NCI-H2029 (cell line): Measurements from ENCODE around the gene CREB5.

Experiments used
- DNase-seq: peaks from one replicate; lab custom pipeline; 2025; lab: John Stamatoyannopoulos, UW

Gene CREB5

GRCh38 chr7:28685644-28686417 is 273.5 kb downstream of the CREB5 start:
- DNase-seq = peak; percentile 94

GRCh38 chr7:28686418-28686800 is 274.1 kb downstream of the CREB5 start:
- DNase-seq = peak; percentile 11

GRCh38 chr7:28687537-28687936 is 275.2 kb downstream of the CREB5 start:
- DNase-seq = no peak

- no peak for DNase-seq
These were observed 275.9 kb downstream of the CREB5 start for GRCh38 chr7:28688174-28688573.

- DNase-seq = no peak
These were observed 276.3 kb downstream of the CREB5 start for GRCh38 chr7:28688651-28689050.

- DNase-seq = no peak
These were observed 283.3 kb downstream of the CREB5 start for GRCh38 chr7:28695300-28696295.

- DNase-seq = no peak
These were observed 285.7 kb downstream of the CREB5 start for GRCh38 chr7:28697913-28698563.

- no peak for DNase-seq
These were observed 286.5 kb downstream of the CREB5 start for GRCh38 chr7:28698840-28699239.

- no peak for DNase-seq
These were observed 287.8 kb downstream of the CREB5 start for GRCh38 chr7:28700096-28700495.

- DNase-seq = no peak
These were observed 288.5 kb downstream of the CREB5 start for GRCh38 chr7:28700790-28701203.

GRCh38 chr7:28701731-28702130 is 289.4 kb downstream of the CREB5 start:
- no peak for DNase-seq

- no peak for DNase-seq
These were observed 289.9 kb downstream of the CREB5 start for GRCh38 chr7:28702171-28702570.

- no peak for DNase-seq
These were observed 290.9 kb downstream of the CREB5 start for GRCh38 chr7:28703037-28703765.

GRCh38 chr7:28704706-28705105 is 292.4 kb downstream of the CREB5 start:
- no peak for DNase-seq

- no peak for DNase-seq
These were observed 293.0 kb downstream of the CREB5 start for GRCh38 chr7:28705350-28705749.

- DNase-seq = no peak
These were observed 294.3 kb downstream of the CREB5 start for GRCh38 chr7:28706584-28706983.

GRCh38 chr7:28707291-28707690 is 295.0 kb downstream of the CREB5 start:
- no peak for DNase-seq

GRCh38 chr7:28708033-28708951 is 296.0 kb downstream of the CREB5 start:
- DNase-seq = no peak

- DNase-seq = no peak
These were observed 297.4 kb downstream of the CREB5 start for GRCh38 chr7:28709748-28710147.

- no peak for DNase-seq
These were observed 298.8 kb downstream of the CREB5 start for GRCh38 chr7:28711114-28711513.
